Measurements from ENCODE around the gene RARRES2. TPM values are rescaled to one million over a fixed set of nuclear protein-coding genes. Genes with fewer than 3 reads are reported as not detected.
"Not testable (repeated sequence)": the region's sequence is repeated elsewhere in the genome, so short reads cannot be mapped to it uniquely, and the experiment has no call there.

RARRES2 gene
- total RNA-seq, 1 experiment from 2014 or later, result 60.9 TPM

DNA sequence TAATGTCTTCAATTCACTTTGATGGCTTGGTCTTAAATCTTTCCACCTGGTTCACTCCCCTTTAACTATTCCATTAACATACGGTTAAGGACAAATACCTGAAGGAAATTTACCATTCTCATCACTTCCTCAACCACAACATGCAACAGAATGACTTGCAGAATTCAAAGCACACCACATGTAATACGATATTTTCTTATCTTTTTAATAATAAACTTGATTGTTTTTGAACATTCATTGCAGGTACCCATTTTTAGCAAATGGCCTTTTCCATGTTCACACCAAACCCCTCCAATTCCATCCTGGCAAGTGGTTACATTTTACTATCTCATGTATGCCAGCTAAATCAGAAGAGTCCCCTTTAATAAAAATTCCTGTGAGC is 35.5 kb downstream of the RARRES2 start:
- H3K4ac ChIP-seq (ENCODE audit: low read depth, low read length); H3K79me2 ChIP-seq (ENCODE audit: insufficient read depth, low read length); H3K56ac ChIP-seq (ENCODE audit: insufficient read length, low read depth, low read length); H3K27me3 ChIP-seq (ENCODE audit: insufficient read depth, low read length); H2BK5ac ChIP-seq (ENCODE audit: insufficient read length, low read length); H4K20me1 ChIP-seq (ENCODE audit: control insufficient read depth, insufficient read depth, insufficient read length); H4K91ac ChIP-seq (ENCODE audit: insufficient read length, low read depth, low read length); H3K14ac ChIP-seq (ENCODE audit: insufficient read depth, low read length); H2BK120ac ChIP-seq (ENCODE audit: low read depth, low read length, poor library complexity, severe bottlenecking); H3K4me2 ChIP-seq (ENCODE audit: insufficient read depth, insufficient read length, low read length); H3K27ac Mint-ChIP-seq; H3K4me1 ChIP-seq (ENCODE audit: insufficient read depth, low read length); H3K27ac ChIP-seq (ENCODE audit: insufficient read length, low read depth, low read length); H3K23ac ChIP-seq (ENCODE audit: insufficient read length, low read depth, low read length); H3K18ac ChIP-seq (ENCODE audit: insufficient read length, low read depth, low read length); H3K4me3 Mint-ChIP-seq; H4K8ac ChIP-seq (replicated peaks; ENCODE audit: insufficient read length, low read depth, low read length); H2BK12ac ChIP-seq (ENCODE audit: insufficient read length, low read depth, low read length); H3K79me1 ChIP-seq (ENCODE audit: insufficient read depth, low read depth, low read length, poor library complexity, severe bottlenecking); DNase-seq; H2BK15ac ChIP-seq (ENCODE audit: low read depth, low read length); H2BK20ac ChIP-seq (ENCODE audit: low read depth, low read length, poor library complexity, severe bottlenecking); H2AFZ ChIP-seq (ENCODE audit: low read length); H3K23me2 ChIP-seq (ENCODE audit: insufficient read length, low read depth, low read length, poor library complexity, severe bottlenecking); H3K9me3 ChIP-seq (ENCODE audit: control insufficient read depth, low read depth, low read length); H3K9ac ChIP-seq (ENCODE audit: extremely low read depth, insufficient read length, low read length); H2AK5ac ChIP-seq (ENCODE audit: insufficient read length, low read length); H4K5ac ChIP-seq (ENCODE audit: insufficient read length, low read depth, low read length); H3T11ph ChIP-seq (ENCODE audit: low read length); H3K4me1 Mint-ChIP-seq: not testable (repeated sequence)
- no CpG with 5 or more reads among the region's 2 CpGs for WGBS (ENCODE audit: extremely low coverage, insufficient read length, low lambda C conversion rate)
- peaks cover 0 to 14% (median 14%) of the 10 kb centered on the region in 3 experiments; a peak in 5 of 7 replicates for H3K36me3 Mint-ChIP-seq (ENCODE audit: insufficient read depth in 1 of 3, low read depth in 3 of 3)
- H3K9me3 Mint-ChIP-seq, result peaks cover 18 to 19% of the 10 kb centered on the region in 2 experiments
- peaks cover 21% of the 10 kb centered on the region for H3K27me3 Mint-ChIP-seq (ENCODE audit: low read depth)

DNA sequence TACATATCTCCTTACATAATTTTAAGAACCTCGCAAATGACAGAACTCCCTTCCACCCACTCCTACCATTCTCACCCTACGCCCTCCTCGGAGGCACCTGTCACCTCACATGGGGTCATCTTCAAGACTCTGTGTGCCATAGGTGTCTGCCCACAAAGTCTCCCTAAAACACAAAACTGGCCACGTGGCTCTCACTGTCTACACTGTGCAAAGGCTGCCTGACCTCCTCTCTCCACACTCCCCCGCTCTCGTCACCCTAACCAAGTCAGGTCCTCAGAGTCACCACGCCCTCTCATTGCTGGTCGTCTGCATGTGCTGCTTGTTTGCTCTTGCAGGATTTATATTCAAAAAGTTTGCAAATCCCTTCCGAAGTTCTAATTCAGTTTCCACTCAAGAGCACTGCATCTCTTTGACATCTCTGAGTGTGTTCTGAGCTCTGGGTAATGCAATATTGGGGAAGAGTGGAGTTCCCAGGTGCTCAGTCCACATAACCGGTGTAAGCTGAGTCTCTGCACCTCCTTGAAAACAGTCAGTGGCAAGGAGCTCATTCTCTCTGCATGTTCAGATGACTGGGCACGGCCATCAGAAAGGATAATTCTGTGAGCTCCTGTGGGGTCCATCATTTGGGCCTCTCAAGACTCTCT is 36.0 kb downstream of the RARRES2 start:
- not testable (repeated sequence) for H3K27ac ChIP-seq (ENCODE audit: insufficient read length, low read depth, low read length); H3T11ph ChIP-seq (ENCODE audit: low read length); H3K27ac Mint-ChIP-seq; H4K5ac ChIP-seq (ENCODE audit: insufficient read length, low read depth, low read length); H3K9me3 ChIP-seq (ENCODE audit: control insufficient read depth, low read depth, low read length); H3K4me3 Mint-ChIP-seq; H2BK20ac ChIP-seq (ENCODE audit: low read depth, low read length, poor library complexity, severe bottlenecking); H2BK5ac ChIP-seq (ENCODE audit: insufficient read length, low read length); H2AK5ac ChIP-seq (ENCODE audit: insufficient read length, low read length); H2BK120ac ChIP-seq (ENCODE audit: low read depth, low read length, poor library complexity, severe bottlenecking); H4K8ac ChIP-seq (replicated peaks; ENCODE audit: insufficient read length, low read depth, low read length); H4K91ac ChIP-seq (ENCODE audit: insufficient read length, low read depth, low read length); H4K20me1 ChIP-seq (ENCODE audit: control insufficient read depth, insufficient read depth, insufficient read length); H2AFZ ChIP-seq (ENCODE audit: low read length); H3K18ac ChIP-seq (ENCODE audit: insufficient read length, low read depth, low read length); H2BK15ac ChIP-seq (ENCODE audit: low read depth, low read length); H3K79me1 ChIP-seq (ENCODE audit: insufficient read depth, low read depth, low read length, poor library complexity, severe bottlenecking); H3K27me3 ChIP-seq (ENCODE audit: insufficient read depth, low read length); H3K23me2 ChIP-seq (ENCODE audit: insufficient read length, low read depth, low read length, poor library complexity, severe bottlenecking); H3K4me1 ChIP-seq (ENCODE audit: insufficient read depth, low read length); H3K23ac ChIP-seq (ENCODE audit: insufficient read length, low read depth, low read length); H3K9ac ChIP-seq (ENCODE audit: extremely low read depth, insufficient read length, low read length); H3K14ac ChIP-seq (ENCODE audit: insufficient read depth, low read length); H3K4ac ChIP-seq (ENCODE audit: low read depth, low read length); H2BK12ac ChIP-seq (ENCODE audit: insufficient read length, low read depth, low read length); H3K79me2 ChIP-seq (ENCODE audit: insufficient read depth, low read length); H3K4me2 ChIP-seq (ENCODE audit: insufficient read depth, insufficient read length, low read length); H3K56ac ChIP-seq (ENCODE audit: insufficient read length, low read depth, low read length); H3K4me1 Mint-ChIP-seq
- no CpG with 5 or more reads among the region's 11 CpGs for WGBS (ENCODE audit: extremely low coverage, insufficient read length, low lambda C conversion rate)
- peaks cover 22% of the 10 kb centered on the region for H3K27me3 Mint-ChIP-seq (ENCODE audit: low read depth)
- peaks cover 0 to 14% (median 14%) of the 10 kb centered on the region in 3 experiments; a peak in 5 of 7 replicates for H3K36me3 Mint-ChIP-seq (ENCODE audit: insufficient read depth in 1 of 3, low read depth in 3 of 3)
- DNase-seq, result peak; percentile 12
- H3K9me3 Mint-ChIP-seq, result peaks cover 18 to 19% of the 10 kb centered on the region in 2 experiments
